GM19455 (cell line): ENCODE data around the gene SMIM23.

Source experiments
- ATAC-seq: cut with Tn5 transposase; IDR thresholded peaks from one replicate; pipeline ENCODE4 v1.9.1; 2021; ENCODE audit not compliant: unreplicated experiment

SMIM23 gene

DNA sequence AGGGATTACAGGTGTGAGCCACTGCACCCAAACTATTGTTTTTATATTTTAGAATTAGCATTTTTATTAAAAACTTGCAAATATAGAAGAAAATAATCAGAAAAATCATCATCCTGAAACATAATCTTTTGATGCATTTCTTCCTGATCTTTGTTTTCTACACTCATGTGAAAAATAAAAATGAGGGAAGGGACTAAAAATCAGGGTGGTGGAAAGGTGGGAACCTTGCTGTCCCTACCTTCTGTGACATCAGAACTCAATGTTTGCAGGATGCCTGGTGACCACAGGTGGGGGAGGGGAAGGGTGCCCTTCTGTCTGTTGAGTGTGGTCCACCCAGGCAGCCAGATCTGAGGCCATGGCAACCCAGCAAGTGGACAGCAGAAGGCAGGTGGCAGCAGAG lies at the start of gene SMIM23:
Gene SMIM23, plus strand, starts transcription at position 301 of the 400 bp plus-strand sequence. Its CDS starts 55 bp downstream, at position 356.
- no peak for ATAC-seq

DNA sequence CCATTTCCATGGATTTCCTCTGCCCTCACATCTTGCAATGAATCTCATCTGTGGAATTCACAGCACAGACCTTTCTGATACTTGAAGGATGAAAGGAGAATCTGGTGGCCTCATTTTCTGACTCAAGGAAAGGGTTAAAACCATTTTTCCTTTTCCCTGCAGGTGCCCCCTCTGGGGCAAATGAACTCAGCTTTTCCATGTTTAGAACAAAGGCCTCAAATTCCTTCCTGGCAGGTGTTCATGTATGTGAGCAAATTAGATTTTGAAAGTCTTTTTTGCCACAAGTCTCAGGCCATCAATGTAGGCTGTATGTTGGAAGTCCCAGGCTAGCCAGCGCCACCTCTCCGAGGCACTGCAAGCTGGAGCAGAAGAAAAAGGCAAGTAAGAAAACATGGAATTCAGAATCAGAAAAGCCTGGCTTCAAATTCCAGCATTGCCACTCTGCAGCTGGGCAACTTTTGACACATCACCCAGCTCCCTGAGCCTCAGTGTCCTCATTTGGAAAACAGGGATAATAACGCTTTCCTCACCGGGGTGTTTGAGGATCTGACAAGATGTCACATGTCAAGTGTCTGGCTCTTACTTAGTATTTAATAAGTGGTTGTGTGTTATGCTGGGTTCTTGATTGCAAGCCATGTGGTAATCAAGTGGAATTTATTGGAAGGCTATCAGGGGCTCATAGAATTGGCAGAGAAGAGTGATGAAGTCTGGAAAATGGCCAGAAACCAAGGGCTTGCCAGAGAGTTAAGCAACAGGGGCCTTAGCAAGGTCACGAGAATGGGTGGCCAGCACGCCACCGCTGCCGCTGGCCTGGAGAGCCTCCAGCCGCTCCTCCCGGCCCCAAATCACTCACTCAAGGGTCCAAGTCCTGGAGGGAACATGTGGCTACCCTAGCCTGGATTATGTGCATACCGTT lies 48.4 kb upstream of the SMIM23 start:
- no peak for ATAC-seq

DNA sequence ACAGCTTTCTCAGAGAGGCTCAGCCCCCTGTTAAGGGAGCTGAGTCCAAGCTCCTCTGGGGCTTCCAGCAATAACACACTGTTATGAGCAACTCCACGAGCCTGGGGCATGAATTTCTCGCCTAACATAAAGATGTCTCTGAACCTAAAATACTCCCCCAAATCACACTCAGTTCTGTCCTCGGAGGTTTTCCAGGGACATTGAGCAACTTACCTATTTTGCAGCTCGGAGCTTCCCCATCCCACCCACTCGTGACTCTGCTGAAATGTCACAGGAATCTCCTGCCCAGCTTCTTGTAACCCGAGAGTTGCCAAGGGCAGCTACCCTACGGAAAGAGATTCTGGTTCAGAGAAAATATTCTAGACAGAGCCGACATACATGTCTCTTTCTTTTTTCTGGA lies 47.1 kb upstream of the SMIM23 start:
- no peak for ATAC-seq

DNA sequence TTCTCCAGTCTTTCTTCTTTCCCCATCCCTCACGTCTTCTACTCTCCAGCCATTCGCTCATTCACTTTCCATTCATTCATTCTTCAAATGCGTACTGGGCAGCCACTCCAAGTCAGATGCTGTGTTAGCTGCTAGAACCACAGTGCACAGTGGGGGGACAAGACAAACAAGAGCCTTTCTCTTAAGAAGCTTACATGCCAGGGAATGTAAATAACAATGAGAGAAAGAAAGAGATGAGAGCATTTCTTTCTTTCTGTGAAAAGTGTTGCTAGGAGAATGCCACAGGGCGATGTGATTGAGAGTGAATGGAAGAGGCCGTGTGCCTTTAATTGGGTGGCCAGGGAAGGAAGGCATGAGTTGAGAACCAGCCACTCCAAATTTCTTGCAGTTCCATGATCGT lies 46.3 kb upstream of the SMIM23 start:
- ATAC-seq = no peak

DNA sequence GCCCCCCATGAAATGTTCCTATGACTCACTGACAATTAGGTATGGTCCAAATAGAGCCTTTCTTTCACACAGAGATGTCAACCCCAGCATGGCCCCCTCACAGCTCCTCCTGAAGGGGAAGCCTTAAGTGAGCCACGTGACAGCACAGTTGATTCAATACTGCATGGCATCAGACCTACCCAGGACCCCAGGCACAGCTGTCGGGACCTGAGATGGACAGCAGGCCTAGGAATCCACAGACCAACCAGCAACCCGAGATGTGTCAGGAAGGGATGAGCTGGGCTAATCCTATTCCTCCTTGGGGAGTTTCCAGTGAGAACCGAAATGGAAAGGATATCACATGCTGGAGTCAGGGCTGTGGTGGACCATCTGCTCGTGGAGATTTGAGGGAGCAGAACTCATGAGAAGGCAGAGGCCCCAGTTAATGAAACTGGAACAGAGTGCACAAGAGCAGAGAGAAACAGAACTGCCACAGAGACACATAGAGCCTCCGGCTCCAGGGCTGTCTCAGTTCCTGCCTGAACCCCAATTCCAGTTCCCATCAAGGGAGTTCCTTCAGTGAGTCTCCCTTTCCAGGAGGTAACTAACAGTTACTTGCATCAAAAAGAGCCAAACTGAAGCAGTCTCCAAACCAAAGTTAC lies 42.1 kb upstream of the SMIM23 start:
- ATAC-seq = no peak

DNA sequence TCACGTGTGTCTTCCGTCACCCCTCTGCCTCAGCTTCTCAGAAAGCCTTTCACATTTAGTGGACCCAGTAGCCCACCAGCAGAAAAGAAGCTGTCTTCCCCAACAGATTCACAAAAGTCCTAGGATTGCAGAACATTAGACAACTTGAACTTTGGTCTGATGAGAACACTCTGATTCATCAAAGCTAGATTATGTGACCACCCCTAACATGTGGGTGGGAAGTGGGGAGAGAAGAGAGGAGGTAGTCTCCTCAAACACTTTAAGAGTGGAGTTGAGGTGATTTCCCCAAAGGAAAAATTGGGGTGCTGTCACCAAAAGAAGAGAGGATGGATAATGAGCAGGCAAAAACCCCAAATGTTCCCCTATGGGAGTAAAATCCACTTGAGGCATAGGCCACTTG lies 41.4 kb upstream of the SMIM23 start:
- no peak for ATAC-seq

DNA sequence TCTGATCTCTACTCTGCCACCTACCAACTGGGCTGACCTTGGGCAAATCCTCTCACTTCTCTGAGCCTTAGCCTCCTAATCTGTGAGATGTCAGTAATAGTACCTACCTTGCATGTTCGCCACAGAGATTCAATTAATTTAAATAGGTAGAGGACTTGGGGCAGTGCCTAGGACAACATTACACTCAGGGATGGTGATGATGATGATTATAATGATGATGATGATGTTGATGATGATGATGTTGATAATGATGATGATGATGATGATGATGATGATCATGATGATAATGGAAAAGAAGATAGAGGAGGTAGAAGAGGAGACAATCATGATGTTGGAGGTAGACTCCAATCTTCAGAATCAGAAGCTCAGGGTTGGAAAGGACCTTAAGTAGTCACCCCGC lies 40.7 kb upstream of the SMIM23 start:
- no peak for ATAC-seq

DNA sequence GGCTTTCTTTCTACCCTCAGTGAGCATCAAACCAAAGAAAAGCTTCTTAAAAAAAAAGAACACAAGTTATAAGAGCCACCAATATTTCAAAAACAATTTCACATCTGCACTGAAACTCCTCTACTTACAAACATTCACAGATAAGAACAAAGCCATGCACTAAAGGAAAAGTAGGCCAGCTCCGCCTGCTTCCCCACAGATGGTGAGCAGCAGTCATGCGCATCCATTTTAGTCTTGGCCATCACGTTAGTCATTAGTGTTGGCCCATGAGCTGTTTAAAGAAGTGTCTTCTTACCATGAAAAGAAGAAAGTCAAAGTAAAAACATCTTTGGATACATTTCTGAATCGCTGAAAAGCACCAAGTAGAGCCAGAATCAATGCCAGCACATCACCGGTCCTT lies 40.0 kb upstream of the SMIM23 start:
- no peak for ATAC-seq

DNA sequence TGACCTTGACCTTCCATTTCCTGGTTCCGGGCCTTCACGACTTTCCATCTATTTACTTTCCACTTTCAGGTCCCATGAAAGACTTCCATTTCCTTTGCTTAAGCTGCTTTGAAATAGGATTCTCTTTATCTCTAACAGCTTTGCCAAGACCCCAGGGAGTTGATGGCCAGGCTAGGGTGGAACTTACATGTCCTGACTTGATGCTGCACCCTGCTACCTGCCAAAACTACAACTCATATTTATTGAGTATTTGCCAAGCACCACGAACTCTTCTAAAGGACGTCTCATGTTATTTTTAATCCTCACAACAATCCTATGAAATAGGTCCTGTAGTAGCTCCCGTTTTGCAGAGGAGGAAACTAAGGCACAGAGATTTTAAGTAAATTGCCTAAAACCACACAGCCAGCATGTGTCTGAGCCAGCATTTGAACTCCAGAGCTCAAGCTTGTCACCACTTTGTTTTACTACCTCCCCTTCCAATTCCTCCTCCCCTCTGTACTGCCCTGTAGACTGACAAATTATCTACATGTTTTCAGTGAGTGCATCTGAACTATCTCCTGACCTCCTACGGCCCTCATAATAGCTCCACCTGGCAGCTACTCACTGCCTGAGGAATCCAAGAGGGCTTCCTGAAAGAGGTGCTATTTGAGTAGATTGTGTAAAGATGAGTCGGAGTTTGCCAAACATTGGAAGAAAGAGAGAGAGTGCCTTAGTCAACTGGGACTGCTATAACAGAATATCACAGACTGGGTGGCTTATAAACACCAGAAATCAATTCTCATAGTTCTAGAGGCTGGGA lies 38.4 kb upstream of the SMIM23 start:
- no peak for ATAC-seq

DNA sequence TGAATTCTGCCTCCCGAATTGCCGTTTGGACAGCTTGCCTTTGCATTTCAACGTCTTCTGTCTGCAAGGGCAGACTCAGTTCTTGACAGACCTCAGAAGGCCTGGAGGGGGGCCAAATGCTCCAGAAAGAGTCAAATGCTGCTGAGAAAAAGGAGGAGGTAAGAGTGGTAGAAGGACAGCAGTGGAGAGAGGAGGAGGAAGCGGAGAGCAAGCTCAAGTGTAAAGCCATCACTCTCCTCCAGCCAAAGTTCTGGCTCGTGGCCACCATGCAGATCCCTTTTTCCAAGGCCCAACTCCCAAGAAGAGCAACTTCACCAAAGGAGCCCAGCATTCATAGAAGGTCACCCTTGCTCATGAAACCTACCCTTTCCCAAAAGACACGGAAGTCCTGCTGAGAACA lies 36.9 kb upstream of the SMIM23 start:
- no peak for ATAC-seq

DNA sequence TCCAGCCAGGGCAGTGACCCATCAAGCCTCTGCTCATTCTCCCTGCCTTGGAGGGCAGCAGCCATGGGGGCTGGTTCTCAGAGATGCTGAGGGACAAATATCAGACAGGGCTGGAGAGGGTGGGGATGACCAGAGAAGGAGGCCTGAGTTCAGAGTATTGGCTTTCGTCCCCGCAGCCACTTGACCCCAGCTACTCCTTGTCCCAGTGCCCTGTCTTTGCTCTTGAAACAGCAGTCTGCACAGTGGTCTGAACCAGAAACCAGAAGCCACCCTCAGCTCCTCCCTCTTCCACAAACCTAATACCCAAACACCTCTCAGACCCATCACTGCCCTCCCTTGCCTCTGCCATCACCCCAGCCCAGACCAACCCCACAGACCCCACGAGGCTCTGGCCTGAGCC lies 36.3 kb upstream of the SMIM23 start:
- no peak for ATAC-seq

DNA sequence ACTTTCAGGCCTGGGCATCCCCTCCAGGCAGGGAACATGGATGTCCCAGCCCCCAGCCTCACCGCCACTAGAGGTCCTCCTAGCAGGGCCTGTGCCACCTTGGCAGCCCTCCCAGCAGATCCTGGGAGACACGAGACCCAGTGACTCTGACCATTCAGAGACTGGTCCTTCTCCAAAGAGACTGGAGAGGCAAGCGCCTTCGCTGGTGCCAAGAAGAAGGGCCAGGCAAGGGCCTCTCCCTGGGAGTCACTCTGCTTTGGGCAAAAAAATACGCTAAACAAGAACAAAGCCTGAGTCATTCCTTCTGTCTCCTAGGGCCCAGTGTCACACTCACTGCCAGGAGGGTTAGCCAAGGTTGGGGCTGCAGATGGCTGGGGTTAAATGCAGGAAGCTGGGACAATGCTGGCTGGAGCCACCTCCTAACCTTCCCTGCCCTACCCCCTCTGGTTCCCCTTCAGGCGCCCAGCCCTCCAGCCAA lies 35.3 kb upstream of the SMIM23 start:
- no peak for ATAC-seq

DNA sequence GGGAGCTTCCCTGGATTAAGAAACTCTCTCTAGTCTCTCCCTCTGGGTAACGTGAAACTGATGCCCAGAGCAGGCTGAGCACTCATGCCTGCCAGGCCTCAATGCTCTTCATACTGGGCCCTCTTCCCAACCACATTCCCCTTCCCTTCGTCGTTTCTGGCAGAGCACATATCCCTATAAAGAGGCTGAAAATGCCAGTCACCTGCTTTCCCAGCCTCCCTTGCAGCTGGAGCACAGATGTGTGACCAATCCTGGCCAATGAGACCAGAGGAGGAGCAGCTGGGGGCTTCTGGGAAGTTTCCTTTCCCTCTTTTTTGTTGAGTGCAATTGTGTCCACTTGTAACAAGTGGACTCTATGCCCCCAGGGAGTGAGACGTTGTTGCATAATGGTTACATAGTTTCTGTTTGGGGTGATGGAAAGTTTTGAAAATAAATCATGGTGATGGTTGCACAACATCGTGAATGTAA lies 30.2 kb upstream of the SMIM23 start:
- ATAC-seq = no peak

DNA sequence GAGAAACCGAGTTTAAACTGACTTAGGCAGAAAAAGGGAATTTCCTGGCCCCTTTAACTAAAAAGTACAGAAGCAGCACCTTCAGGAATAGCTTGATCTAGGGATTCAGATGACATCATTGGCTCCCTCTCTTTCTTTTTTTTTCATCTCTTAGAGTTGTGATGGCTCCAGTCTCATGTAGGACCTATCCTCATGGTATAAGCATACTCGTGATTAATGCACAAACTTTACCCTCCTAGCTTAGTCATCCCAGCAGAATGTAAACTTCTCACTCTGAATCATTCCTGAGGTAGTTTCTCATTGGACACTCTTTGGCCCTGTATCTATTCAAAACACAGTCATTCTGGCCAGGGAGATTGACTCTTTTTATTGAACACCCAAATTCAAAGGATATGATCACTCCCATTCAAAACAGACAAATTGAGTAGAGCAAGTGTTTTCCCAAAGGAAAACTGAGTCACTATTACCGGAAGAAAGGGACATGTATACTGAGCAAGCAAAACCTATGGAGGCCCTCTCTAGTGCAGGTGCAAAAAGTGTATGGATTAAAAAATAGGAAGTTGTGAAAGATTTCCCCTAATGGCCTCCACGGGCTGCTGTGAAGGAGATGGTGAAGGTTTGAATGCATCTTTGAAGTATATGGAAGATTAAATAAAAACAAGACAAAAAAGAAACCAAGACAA lies 27.6 kb upstream of the SMIM23 start:
- no peak for ATAC-seq

DNA sequence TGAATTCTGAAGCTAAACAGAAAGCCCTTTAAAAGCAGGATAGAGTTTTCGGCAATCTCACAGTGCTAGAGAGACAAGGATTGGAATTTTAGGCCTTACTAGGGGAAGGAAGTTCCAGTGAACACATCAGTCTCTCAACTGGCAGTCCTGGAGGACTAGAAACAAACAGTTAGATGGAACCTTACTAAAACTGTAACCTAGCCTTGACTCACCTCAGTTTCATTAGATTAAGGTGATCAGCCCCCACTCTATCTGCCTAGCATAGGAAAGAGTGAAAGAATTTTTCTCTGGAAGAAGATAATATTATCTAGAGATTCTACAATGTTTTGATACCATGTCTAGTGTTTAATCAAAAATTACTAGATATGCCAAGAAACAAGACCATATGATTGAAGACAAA lies 25.8 kb upstream of the SMIM23 start:
- ATAC-seq = no peak

DNA sequence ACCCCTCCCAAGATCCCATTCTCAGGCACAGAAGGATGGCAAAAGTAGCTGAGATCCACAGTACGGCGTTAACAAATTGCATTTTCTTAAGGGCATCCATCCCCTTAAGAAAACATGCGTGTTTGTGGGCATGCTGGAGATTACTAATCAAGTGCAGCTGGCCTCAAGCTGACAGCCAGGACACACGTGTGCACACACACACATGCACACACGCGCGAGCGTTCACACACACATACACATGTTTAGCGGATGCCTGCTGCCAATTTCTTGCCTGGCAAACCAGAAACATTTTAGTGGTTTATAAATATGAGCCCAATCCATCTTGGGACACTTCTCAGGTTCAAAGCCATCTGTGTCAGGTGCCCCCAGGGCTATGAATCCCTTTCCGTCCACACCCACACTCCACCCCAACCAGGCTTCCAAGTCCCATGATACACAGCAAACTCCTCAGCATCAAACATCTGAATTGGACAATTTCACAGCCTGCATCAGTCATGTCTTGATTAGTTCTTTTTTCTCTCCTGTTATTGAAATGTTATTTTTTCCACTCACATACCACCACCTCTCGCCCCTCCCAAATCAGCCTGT lies 23.5 kb upstream of the SMIM23 start:
- ATAC-seq = no peak

DNA sequence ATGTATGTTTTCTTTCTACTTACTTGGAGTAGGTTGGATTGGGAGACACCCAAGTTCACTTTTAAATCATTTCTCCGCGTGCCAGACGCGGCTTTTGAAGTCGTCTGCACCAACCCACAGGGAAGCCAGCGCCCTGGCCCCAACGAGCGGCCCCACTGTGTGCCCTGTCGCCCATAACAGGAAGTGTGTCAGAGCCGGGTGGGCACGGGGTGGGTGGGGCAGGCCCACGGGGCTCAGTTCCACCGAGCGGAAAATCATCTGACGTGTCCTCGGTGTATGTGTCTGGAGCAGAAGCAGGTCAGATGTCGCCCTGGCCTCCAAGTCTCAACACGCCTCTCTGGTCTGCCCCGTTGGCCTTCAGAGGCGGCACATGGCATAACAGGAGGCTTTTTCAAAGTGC lies 22.7 kb upstream of the SMIM23 start:
- no peak for ATAC-seq

DNA sequence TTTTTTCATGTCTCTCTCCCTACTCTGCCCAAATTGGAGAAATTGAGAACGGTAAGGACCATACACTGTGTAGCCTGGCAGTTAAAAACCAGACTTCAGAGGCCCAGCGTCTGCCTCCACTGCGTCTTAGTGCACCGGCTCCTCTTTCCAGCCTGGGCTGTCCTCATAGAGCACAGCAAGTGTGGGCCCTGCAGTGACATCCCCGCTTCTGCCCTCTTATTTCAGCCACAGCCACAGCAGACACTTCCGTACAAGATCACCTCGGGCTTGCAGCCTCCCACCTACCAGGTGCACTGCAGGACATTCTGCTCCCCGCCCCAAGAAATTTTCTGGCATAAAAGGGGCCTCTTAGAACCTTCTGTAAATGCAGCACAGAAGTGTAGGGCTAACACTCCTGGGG lies 21.4 kb upstream of the SMIM23 start:
- ATAC-seq = no peak

DNA sequence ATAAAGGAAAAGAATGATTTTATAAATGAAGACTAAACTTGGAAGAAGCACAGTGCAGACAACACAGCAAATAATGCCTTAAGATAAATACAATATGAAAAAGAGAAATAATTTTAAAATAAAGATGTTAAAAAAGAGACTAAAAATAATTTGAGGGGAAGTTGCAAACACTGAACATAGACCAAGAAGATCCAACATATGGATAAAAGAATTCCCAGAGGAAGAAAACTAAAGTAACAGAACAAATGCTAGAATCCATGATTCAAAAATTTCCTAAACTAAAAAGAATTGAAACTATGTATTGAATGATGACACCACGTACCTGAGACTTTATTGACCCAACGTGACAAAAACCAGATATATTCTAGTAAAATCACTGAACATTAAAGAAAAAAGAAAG lies 18.7 kb upstream of the SMIM23 start:
- no peak for ATAC-seq

DNA sequence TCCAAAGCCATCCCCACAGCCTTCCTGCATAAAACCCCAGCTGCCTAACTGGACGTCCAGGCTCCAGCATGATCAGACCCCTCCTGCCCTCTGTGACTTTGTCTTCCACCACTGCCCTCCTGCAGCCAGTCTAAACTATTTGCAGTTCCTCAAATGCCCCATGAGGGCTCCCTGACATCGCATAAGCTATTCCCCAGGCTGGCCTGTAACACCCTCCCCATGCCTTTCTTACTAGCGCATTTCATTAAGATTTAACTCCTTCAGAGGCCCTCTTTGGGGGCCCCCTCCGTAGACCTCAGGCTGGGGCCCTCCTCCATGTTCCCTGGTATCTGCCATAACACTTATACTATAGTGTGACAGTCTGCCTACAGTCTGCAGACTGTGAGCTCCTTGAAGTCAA lies 15.5 kb upstream of the SMIM23 start:
- ATAC-seq = no peak

DNA sequence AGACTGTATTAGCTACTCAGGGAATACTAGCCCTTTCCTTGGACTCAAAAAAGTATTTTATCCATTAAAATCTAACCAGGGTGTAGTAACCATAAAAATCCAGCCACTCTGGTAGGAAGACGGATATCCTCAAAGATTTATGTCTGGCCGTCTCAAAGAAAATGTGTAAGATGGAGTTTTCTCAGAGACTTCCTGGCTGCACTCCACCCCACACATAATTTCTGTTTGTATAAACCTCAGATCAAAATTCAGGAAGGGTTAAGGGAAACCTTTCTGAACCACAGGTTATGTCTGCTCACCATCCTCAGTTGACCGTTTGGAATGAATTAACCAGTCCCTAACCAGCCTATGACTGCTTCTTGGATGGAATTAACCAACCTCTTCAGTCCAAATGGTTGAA lies 13.8 kb upstream of the SMIM23 start:
- ATAC-seq = no peak
